IMR-90 (cell line): ENCODE measurements around the gene TGM1. TPM values are rescaled to one million over a fixed set of nuclear protein-coding genes. Genes with fewer than 3 reads are reported as not detected.

Experiments
- ATAC-seq: fragments of 200-7000 bp; cut with Tn5 transposase; 2 replicates; pipeline ENCODE4 v1.9.1; 2020; ENCODE audit warnings: low read depth, mild to moderate bottlenecking, moderate library complexity
- BruUV-seq: library from RNA; stranded (reverse); fragments of 400-500 nt; replicated peaks from 2 replicates; lab custom pipeline; 2021; lab: Mats Ljungman, UMichigan
- CTCF ChIA-PET: fragments of 300-600 bp; formaldehyde crosslinking; extraction: SDS; loops from one replicate; lab custom pipeline; 2021; ENCODE audit warnings: antibody characterized with exemption; lab: Yijun Ruan, JAX
- POLR2A ChIA-PET: fragments of 300-600 bp; sonication (Branson Sonifier 250); formaldehyde crosslinking; loops from one replicate; lab custom pipeline; 2022; ENCODE audit warnings: antibody characterized with exemption; ENCODE audit not compliant: unreplicated experiment; lab: Charles Lee
- DNase-seq: peaks from one replicate; pipeline ENCODE4 v3.0.0; 2013
- H2AFZ ChIP-seq: replicated peaks from 2 replicates; pipeline ENCODE3; 2013; ENCODE audit warnings: low read length, mild to moderate bottlenecking; ENCODE audit not compliant: poor library complexity
- H2AK5ac ChIP-seq: 2 replicates; pipeline ENCODE4 v1.6.1; 2013; ENCODE audit warnings: low read depth, low read length, inconsistent platforms
- H2AK9ac ChIP-seq: replicated peaks from 2 replicates; pipeline ENCODE3; 2013; ENCODE audit warnings: mild to moderate bottlenecking, low read depth, low read length, moderate library complexity; ENCODE audit not compliant: poor library complexity
- H2BK120ac ChIP-seq: 2 replicates; pipeline ENCODE4 v1.6.1; 2013; ENCODE audit warnings: low read depth, low read length, inconsistent platforms
- H2BK15ac ChIP-seq: 3 replicates; pipeline ENCODE4 v1.6.1; 2013; ENCODE audit warnings: low read depth, low read length, inconsistent platforms
- H2BK20ac ChIP-seq: 2 replicates; pipeline ENCODE4 v1.6.1; 2013; ENCODE audit warnings: low read depth, mild to moderate bottlenecking, inconsistent platforms, low read length, moderate library complexity
- H2BK5ac ChIP-seq: 2 replicates; pipeline ENCODE4 v1.6.1; 2013; ENCODE audit warnings: mild to moderate bottlenecking, low read depth, low read length, inconsistent platforms; ENCODE audit not compliant: poor library complexity, severe bottlenecking
- H3K14ac ChIP-seq: replicated peaks from 2 replicates; pipeline ENCODE4 v1.6.1; 2013; ENCODE audit warnings: low read depth, low read length, inconsistent platforms
- H3K18ac ChIP-seq: 2 replicates; pipeline ENCODE4 v1.6.1; 2013; ENCODE audit warnings: low read depth, low read length, control low read depth
- H3K23ac ChIP-seq: 2 replicates; pipeline ENCODE4 v1.6.1; 2013; ENCODE audit warnings: low read depth, low read length, inconsistent platforms
- H3K27ac ChIP-seq: 2 replicates; pipeline ENCODE4 v1.5.1; 2013; ENCODE audit warnings: mild to moderate bottlenecking, control low read depth, low read length; ENCODE audit not compliant: insufficient read depth
- H3K27me3 ChIP-seq: 2 replicates; pipeline ENCODE4 v1.6.1; 2013; ENCODE audit warnings: low read length; ENCODE audit not compliant: control insufficient read depth, insufficient read depth
- H3K36me3 ChIP-seq: 2 replicates; pipeline ENCODE4 v1.6.1; 2013; ENCODE audit warnings: low read length, mixed read lengths; ENCODE audit not compliant: control insufficient read depth, insufficient read depth
- H3K4ac ChIP-seq: 2 replicates; pipeline ENCODE4 v1.6.1; 2013; ENCODE audit warnings: low read depth, low read length, inconsistent platforms
- H3K4me1 ChIP-seq: 2 replicates; pipeline ENCODE4 v1.6.1; 2013; ENCODE audit warnings: low read length, mixed read lengths; ENCODE audit not compliant: control insufficient read depth, insufficient read depth
- H3K4me2 ChIP-seq: 2 replicates; pipeline ENCODE4 v1.6.1; 2013; ENCODE audit warnings: low read depth, mild to moderate bottlenecking, control low read depth, low read length, moderate library complexity
- H3K4me3 ChIP-seq: 2 replicates; pipeline ENCODE4 v1.5.1; 2013; ENCODE audit warnings: low read depth, mild to moderate bottlenecking, control low read depth, low read length, moderate library complexity; ENCODE audit not compliant: insufficient read depth
- H3K56ac ChIP-seq: 2 replicates; pipeline ENCODE4 v1.6.1; 2013; ENCODE audit warnings: low read length, inconsistent platforms; ENCODE audit not compliant: insufficient read depth; ENCODE audit errors: extremely low read depth
- H3K79me1 ChIP-seq, 2 experiments: 2 replicates each; pipeline ENCODE4 v1.6.1; 2013; ENCODE audit warnings: low read length in 2 of 2, inconsistent platforms in 1 of 2, low read depth in 1 of 2
- H3K9ac ChIP-seq: 2 replicates; pipeline ENCODE4 v1.6.1; 2013; ENCODE audit warnings: low read depth, low read length, control low read depth
- H3K9me1 ChIP-seq: 2 replicates; pipeline ENCODE4 v1.6.1; 2013; ENCODE audit warnings: low read length, inconsistent platforms; ENCODE audit not compliant: insufficient read depth
- H3K9me3 ChIP-seq: 2 replicates; pipeline ENCODE4 v1.6.1; 2013; ENCODE audit warnings: low read length; ENCODE audit not compliant: control insufficient read depth, insufficient read depth
- H4K20me1 ChIP-seq: 2 replicates; pipeline ENCODE4 v1.6.1; 2013; ENCODE audit warnings: low read length, inconsistent platforms; ENCODE audit not compliant: insufficient read depth
- H4K5ac ChIP-seq: 2 replicates; pipeline ENCODE4 v1.6.1; 2013; ENCODE audit warnings: mild to moderate bottlenecking, low read depth, low read length, control low read depth
- H4K8ac ChIP-seq, 2 experiments: 2 replicates each; pipeline ENCODE4 v1.6.1; 2013; ENCODE audit warnings: low read depth in 2 of 2, low read length in 2 of 2, control low read depth in 1 of 2, inconsistent platforms in 1 of 2
- H4K91ac ChIP-seq: 2 replicates; pipeline ENCODE4 v1.6.1; 2013; ENCODE audit warnings: low read depth, low read length, inconsistent platforms; ENCODE audit not compliant: insufficient read depth
- BHLHE40 ChIP-seq: fragments of 150-350 bp; IDR thresholded peaks from 2 replicates; pipeline ENCODE4 v1.6.1; 2016; ENCODE audit warnings: mild to moderate bottlenecking, low read depth, low read length
- WGBS, 2 experiments: methylation state at CpG; one replicate each; pipeline versions ENCODE4 v1.1.5 to v1.1.7; 2013; ENCODE audit warnings: missing lambda C conversion rate in 2 of 2; ENCODE audit not compliant: insufficient read length in 1 of 2; ENCODE audit errors: extremely low coverage in 2 of 2; 5-methylcytosine and 5-hydroxymethylcytosine counted together
- dilution Hi-C: fragments of 300-500 bp; cut with HindIII; formaldehyde crosslinking; loops from one replicate; pipeline ENCODE4 v1.14.3; 2018; ENCODE audit warnings: low sequenced_read_pairs; ENCODE audit not compliant: unreplicated experiment
- in situ Hi-C: fragments of 300-500 bp; cut with MboI; formaldehyde crosslinking; loops from 3 replicates; pipeline ENCODE4 v1.14.3; 2019; ENCODE audit warnings: low sequenced_read_pairs, inconsistent platforms, mixed read lengths
- intact Hi-C: fragments of 100-400 bp; cut with micrococcal nuclease; formaldehyde crosslinking; loops from 2 replicates; pipeline ENCODE4 v1.10.0; 2022
- polyA plus RNA-seq, 3 experiments: library from polyadenylated mRNA; depleted of rRNA; stranded (reverse); fragments of >200 nt; gene quantifications; 2 replicates each; pipeline ENCODE4 v1.2.3, GENCODE V29; 2012; ENCODE audit warnings: low replicate concordance in 1 of 3
- total RNA-seq: library from RNA; depleted of rRNA; stranded (reverse); fragments of >200 nt; gene quantifications from 2 replicates; pipeline ENCODE4 v1.2.3, GENCODE V29; 2012

TGM1 gene
- total and polyA plus RNA-seq, 2 of the 4 experiments (the other 2 are of a cell fraction): 0.72 to 3.3 TPM

DNA sequence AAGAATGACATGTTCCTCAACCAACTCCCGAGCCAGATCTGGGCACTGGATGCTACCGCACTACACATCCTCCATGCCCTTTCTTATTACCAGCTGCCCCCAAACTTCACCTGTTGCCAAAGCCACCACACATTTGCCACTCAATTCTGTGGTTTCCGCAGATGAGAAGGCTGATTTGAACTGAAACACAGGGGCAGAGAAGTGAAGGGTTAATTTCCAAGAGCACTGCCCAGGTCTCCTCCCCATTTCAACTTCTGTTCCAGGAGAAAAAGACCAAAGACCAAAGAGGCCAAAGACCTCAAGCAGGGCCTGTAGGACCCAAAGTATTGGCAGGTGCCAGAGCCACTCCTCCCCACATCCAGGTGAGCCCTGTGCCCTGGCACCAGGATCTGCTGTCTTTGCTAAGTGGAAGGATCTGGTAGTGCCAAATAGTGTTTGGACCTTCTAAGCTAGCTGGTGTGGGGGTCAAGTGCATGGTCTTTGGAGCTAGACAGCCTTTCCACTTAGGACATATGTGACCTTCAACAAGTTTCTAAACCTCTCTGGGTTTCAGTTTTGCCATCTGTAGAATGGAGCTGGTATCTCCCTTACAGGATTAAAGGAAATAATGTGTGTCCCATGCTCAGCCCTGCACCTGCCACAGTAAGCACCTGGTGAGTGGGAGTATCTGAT lies 28.6 kb upstream of the TGM1 start:
- Histone ChIP-seq H4K91ac (no peak overlapping the region), H3K18ac (no peak overlapping the region), H2BK20ac (no peak overlapping the region), H3K4ac (no peak overlapping the region), H2BK120ac (no peak overlapping the region), H3K56ac (no peak overlapping the region), H4K5ac (no peak overlapping the region), H2BK15ac (no peak overlapping the region), H3K9me1 (no peaks in the 10 kb centered on the region), H3K4me2 (no peak overlapping the region), H2AK9ac (no peak overlapping the region), H3K14ac (no peak overlapping the region), H2AK5ac (no peak overlapping the region), H2BK5ac (no peak overlapping the region), H3K27ac (no peak overlapping the region), H3K27me3 (no peaks in the 10 kb centered on the region), H3K23ac (no peak overlapping the region), H3K4me3 (no peak overlapping the region), H4K20me1 (no peaks in the 10 kb centered on the region), H2AFZ (no peak overlapping the region), H4K8ac (no peak overlapping the region), H3K9ac (no peak overlapping the region), H3K4me1 (peaks cover 1% of the 10 kb centered on the region), H3K36me3 (peaks cover 28% of the 10 kb centered on the region), H3K9me3 (no peaks in the 10 kb centered on the region), H3K79me1 (0 out of 4 replicates have a peak, but pooled peaks cover 2 to 4% of the 10 kb centered on the region in 2 experiments)
- intact Hi-C loops: loop anchor here (10.0 kb wide), 1 partner anchor 307 kb away; the partner anchor contains the start of gene DHRS4L2
- TF ChIP-seq BHLHE40: no peak
- no peak for DNase-seq
- CTCF ChIA-PET: interaction anchor here (2.1 kb wide), 1 partner anchor 16 kb away, joined by 5 read pairs; the partner anchor contains the start of gene CIDEB
- no CpG with 5 or more reads among the region's 3 CpGs for WGBS, 2 experiments
- in situ Hi-C loops: no loop called here
- dilution Hi-C loops: no loop called here
- no TSS peak for BruUV-seq
- ATAC-seq: no peak
- POLR2A ChIA-PET: no interaction called here
